GM12864 (cell line): ENCODE results near the gene RILPL1.
"Not testable (repeated sequence)": the region's sequence is repeated elsewhere in the genome, so short reads cannot be mapped to it uniquely, and the experiment has no call there.

Source experiments
- DNase-seq: peaks from one replicate; pipeline ENCODE4 v3.0.0-alpha.2; 2011; ENCODE audit warnings: low read depth
- H3K4me3 ChIP-seq: 2 replicates; pipeline ENCODE4 v1.5.1; 2011; ENCODE audit warnings: mild to moderate bottlenecking, low read depth, low read length, control low read depth
- TF ChIP-seq, protein P1 (sequence below): IDR thresholded peaks from 2 replicates; pipeline ENCODE4 v1.5.1; 2011; ENCODE audit warnings: low read depth, mild to moderate bottlenecking, moderate library complexity, low read length, control low read depth, inconsistent platforms; ENCODE audit errors: missing control alignments

The RILPL1 gene

DNA sequence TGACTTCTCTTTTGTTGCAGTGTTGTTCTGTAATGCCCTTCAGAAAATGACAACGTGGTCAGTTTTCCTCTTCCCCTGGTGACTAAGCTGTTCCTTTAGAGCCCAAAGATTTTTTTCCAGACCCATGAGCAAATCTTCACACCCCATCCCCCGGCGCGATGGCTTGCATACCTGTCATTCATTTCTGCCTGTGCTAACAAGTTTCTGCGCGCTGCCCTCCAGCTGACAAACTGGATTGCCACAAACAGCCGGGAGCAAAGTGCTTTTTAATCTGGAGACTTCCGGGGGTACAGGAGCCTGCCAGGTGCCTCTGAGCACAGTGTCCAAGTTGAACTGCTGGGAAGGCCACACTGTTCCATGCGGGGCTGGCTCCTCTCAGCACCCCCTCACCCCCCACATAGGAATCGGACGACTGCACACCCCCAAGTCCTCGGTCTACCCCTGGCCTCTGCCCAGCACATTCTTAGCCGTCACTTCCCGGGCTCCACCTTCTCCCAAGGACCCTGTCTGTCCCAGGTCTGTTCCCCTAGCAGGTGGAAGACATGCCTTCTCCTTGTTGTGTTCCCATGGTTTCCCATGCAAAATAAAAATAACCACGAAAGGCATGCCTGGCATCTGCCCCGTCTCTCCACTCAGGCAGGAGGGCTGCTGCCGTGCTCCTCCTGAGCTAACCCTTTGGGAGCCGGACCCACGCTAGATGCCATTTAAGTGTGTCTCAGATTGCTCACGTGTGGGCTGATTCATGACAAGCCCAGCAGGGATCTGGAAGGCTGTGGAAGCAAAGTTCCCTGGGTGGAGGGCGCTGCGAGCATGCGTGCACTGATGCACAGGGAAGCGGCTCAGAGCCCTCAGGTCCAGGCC is 14.1 kb downstream of the RILPL1 start:
- DNase-seq, result no peak
- H3K4me3 ChIP-seq, result no peak overlapping the region
- TF ChIP-seq, protein P1, sequence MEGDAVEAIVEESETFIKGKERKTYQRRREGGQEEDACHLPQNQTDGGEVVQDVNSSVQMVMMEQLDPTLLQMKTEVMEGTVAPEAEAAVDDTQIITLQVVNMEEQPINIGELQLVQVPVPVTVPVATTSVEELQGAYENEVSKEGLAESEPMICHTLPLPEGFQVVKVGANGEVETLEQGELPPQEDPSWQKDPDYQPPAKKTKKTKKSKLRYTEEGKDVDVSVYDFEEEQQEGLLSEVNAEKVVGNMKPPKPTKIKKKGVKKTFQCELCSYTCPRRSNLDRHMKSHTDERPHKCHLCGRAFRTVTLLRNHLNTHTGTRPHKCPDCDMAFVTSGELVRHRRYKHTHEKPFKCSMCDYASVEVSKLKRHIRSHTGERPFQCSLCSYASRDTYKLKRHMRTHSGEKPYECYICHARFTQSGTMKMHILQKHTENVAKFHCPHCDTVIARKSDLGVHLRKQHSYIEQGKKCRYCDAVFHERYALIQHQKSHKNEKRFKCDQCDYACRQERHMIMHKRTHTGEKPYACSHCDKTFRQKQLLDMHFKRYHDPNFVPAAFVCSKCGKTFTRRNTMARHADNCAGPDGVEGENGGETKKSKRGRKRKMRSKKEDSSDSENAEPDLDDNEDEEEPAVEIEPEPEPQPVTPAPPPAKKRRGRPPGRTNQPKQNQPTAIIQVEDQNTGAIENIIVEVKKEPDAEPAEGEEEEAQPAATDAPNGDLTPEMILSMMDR, result no peak

DNA sequence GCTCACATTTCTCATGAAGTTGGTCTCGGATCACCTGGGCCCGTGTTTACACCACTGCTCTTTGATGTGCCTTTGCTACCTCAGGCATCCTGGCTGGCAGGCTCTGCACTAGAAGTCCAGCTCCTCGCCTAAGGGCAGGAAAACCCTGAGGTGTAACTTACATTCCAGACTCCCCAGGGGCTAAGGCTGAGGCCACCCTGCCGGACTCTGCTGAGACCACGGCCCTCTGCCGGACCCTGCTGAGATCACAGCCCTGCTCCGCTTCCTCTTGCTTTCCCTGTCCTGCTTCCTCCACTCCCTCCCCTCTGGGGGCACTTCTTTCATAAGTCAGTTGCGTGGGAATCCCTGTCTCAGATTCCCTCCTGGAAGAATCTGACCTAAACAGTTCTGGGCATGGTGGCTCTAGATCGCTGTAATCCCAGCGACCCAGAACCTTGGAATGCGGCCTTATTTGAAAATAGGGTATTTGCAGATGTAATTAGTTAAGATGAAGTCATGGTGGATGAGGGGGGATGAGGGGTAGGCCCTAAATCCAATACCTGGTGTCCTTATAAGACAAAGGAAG is 17.2 kb downstream of the RILPL1 start:
- TF ChIP-seq, protein P1, result no peak
- H3K4me3 ChIP-seq, result no peak overlapping the region
- no peak for DNase-seq

DNA sequence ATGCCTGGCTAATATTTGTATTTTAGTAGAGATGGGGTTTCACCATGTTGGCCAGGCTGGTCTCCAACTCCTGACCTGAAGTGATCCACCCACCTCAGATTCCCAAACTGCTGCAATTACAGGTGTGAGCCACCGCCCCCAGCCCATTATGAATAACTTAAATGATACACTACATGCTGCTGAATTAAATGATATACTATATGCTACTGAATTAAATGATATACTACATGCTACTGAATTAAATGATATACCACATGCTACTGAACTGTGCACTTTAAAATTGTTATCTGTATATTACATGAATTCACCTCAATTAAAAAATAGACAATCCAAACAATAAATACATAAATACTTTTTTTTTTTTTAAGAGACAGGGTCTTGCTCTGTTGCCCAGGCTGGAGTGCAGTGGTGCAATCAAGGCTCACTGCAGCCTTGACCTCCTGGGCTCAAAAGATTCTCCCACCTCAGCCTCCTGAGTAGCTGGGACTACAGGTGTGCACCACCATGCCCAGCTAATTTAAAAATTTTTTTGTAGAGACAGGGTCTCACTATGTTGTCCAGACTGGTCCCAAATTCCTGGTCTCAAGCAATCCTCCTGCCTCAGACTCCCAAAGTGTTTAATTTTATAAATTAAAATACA is 18.8 kb downstream of the RILPL1 start:
- not testable (repeated sequence) for H3K4me3 ChIP-seq, DNase-seq

DNA sequence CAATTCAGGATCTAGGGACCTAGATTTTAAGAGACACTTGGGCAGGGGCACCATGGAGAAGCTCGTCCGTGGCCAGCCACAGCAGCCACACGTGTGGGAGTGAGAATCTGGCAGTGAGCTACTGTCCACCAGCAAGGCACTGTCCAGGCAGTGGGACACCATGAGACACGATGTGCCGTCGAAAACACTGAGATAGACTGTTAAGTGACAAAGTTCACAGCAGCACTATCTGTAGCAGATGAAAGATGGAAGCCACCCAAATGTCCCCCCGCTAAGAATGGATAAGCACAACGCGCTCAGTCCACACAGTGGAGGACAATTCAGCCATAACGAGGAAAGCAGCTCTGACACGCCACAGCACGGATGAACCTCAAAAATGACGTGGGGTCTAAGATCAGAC is 19.7 kb downstream of the RILPL1 start:
- TF ChIP-seq, protein P1, result no peak
- no peak overlapping the region for H3K4me3 ChIP-seq
- DNase-seq, result no peak

DNA sequence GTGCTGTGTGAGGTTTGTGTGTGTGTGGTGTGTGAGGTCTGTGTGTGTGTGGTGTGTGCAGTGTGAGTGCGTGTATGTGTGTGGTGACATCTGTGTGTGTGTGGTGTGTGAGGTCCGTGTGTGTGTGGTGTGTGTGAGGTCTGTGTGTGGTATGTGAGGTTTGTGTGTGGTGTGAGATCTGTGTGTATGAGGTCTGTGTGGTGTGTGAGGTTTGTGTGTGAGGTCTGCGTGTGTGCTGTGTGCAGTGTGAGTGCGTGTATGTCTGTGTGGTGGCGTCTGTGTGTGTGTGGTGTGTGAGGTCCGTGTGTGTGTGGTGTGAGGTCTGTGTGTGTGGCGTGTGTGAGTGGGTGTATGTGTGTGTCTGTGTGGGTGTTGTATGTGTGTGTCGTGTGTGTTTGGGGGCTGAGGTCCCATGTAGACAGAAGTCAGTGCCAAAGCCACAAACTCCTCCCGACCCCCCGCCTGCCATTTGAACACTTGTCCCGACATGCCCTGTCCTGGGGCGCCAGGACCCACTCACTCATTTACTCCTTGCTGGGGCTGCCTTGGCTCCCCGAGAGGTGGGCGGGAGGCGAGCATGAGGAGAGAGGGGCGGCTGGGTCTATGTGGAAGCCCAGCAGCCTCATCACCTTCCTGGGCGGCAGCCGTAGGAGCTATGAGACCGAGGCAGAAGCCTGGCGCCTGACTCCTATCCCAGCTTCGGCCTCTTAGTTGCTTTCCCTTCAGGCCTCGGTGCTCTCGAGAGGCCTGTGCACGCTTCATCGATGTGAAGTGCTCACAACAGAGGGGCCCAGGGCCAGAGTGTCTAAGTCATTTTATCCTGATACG is 20.5 kb downstream of the RILPL1 start:
- DNase-seq, result no peak
- TF ChIP-seq, protein P1, result no peak
- no peak overlapping the region for H3K4me3 ChIP-seq

DNA sequence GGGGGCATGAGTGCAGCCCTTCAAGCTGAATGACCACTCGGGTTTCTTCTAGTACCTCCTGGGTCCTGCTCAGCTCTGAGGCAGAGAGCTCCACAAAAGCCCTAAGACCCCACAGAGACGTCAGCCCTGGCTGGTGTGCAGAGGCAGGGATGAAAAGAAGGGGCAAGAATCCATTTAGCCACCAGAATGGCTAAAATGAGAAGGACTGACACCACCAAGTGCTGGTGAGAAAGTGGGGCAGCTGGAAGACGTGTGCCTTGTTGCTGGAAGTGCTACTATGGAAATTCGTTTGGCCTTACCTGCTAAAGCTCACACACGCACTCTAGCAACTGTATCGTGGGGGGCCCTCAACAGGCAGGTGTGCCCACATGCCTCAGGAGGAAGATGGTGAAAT is 26.7 kb downstream of the RILPL1 start:
- DNase-seq, result no peak
- TF ChIP-seq, protein P1, result no peak
- no peak overlapping the region for H3K4me3 ChIP-seq
